OCI-LY1 (cell line): ENCODE data around the gene FAM120A.

Source experiments
- H2AFZ ChIP-seq: fragments of 200-600 bp; sonication (generic), shearing (Covaris generic); 2 replicates; pipeline ENCODE4 v1.6.0; 2014; ENCODE audit warnings: antibody characterized with exemption, mild to moderate bottlenecking, low read length
- H3F3A ChIP-seq: fragments of 200-600 bp; sonication (generic), shearing (Covaris generic); 2 replicates; pipeline ENCODE4 v1.6.0; 2014; ENCODE audit warnings: mild to moderate bottlenecking, antibody characterized with exemption, low read length, moderate library complexity; ENCODE audit not compliant: insufficient read depth
- H3K27ac ChIP-seq: fragments of 200-600 bp; sonication (generic); 2 replicates; pipeline ENCODE4 v1.5.1; 2014; ENCODE audit warnings: low read length, mixed run types, mild to moderate bottlenecking, low read depth; ENCODE audit not compliant: poor library complexity, severe bottlenecking
- H3K27me3 ChIP-seq: fragments of 200-600 bp; sonication (generic); 2 replicates; pipeline ENCODE4 v1.6.0; 2014; ENCODE audit warnings: antibody characterized with exemption, mild to moderate bottlenecking, low read length, moderate library complexity; ENCODE audit not compliant: insufficient read depth
- H3K36me3 ChIP-seq: fragments of 200-600 bp; sonication (generic); 2 replicates; pipeline ENCODE4 v1.6.1; 2014; ENCODE audit warnings: mild to moderate bottlenecking, antibody characterized with exemption, low read length, moderate library complexity, mixed read lengths; ENCODE audit not compliant: insufficient read depth
- H3K4me1 ChIP-seq: fragments of 200-600 bp; sonication (generic); 2 replicates; pipeline ENCODE4 v1.5.1; 2014; ENCODE audit warnings: mild to moderate bottlenecking, low read length, moderate library complexity; ENCODE audit not compliant: insufficient read depth, severe bottlenecking
- H3K4me2 ChIP-seq: fragments of 200-600 bp; sonication (generic), shearing (Covaris generic); 2 replicates; pipeline ENCODE4 v1.6.1; 2014; ENCODE audit warnings: low read length
- H3K4me3 ChIP-seq: fragments of 200-600 bp; sonication (generic); 2 replicates; pipeline ENCODE4 v1.5.1; 2014; ENCODE audit warnings: low read length, low read depth, mild to moderate bottlenecking, mixed read lengths; ENCODE audit not compliant: poor library complexity, severe bottlenecking
- H3K79me2 ChIP-seq: fragments of 200-600 bp; shearing (Covaris generic); 2 replicates; pipeline ENCODE4 v1.6.1; 2016; ENCODE audit warnings: mixed run types, low read length, mixed read lengths; ENCODE audit not compliant: insufficient read depth
- H3K9ac ChIP-seq: fragments of 200-600 bp; sonication (generic), shearing (Covaris generic); 2 replicates; pipeline ENCODE4 v1.6.1; 2014; ENCODE audit warnings: mild to moderate bottlenecking, low read length, mixed read lengths
- H3K9me2 ChIP-seq: fragments of 200-600 bp; sonication (generic), shearing (Covaris generic); 2 replicates; pipeline ENCODE4 v1.6.1; 2014; ENCODE audit warnings: low read depth, mild to moderate bottlenecking, low read length, mixed read lengths
- H3K9me3 ChIP-seq: fragments of 200-600 bp; shearing (Covaris generic); 2 replicates; pipeline ENCODE4 v1.6.1; 2014; ENCODE audit warnings: low read length, mixed read lengths
- H4K20me1 ChIP-seq: fragments of 200-600 bp; sonication (generic), shearing (Covaris generic); 2 replicates; pipeline ENCODE4 v1.6.0; 2016; ENCODE audit warnings: mild to moderate bottlenecking, low read length; ENCODE audit not compliant: insufficient read depth
- EZH2 ChIP-seq: fragments of 200-600 bp; sonication (generic), shearing (Covaris generic); IDR thresholded peaks from 2 replicates; pipeline ENCODE4 v1.8.0; 2017; ENCODE audit warnings: borderline replicate concordance, mixed run types, mild to moderate bottlenecking, antibody characterized with exemption, low read length, moderate library complexity, mixed read lengths
- TF ChIP-seq, protein P1 (sequence below): fragments of 200-600 bp; sonication (generic), shearing (Covaris generic); IDR thresholded peaks from 2 replicates; pipeline ENCODE4 v1.5.1; 2017; ENCODE audit warnings: mild to moderate bottlenecking, antibody characterized with exemption, low read length, moderate library complexity, mixed read lengths

Gene FAM120A

DNA sequence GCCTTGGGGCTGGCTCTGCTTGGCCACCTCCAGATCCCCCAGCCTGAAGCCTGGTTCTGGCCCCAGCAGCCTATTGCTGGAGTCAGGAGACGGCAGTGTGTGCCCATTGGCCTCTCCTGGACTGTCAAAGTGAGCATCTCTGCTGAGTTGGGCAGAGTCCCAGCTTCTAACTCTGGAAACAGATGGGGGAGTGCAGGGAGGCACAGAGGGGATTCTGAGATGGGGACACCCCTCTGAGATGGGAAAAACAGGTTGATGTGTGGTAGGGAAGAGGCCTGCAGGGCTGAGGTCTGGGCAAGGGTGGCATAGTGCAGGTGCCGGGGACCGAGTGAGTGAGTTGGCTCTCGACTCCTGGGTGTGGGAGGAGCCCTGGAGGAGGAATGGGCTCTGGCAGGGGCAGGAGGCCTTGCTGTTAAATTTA lies 152.4 kb downstream of the FAM120A start:
- TF ChIP-seq, protein P1, sequence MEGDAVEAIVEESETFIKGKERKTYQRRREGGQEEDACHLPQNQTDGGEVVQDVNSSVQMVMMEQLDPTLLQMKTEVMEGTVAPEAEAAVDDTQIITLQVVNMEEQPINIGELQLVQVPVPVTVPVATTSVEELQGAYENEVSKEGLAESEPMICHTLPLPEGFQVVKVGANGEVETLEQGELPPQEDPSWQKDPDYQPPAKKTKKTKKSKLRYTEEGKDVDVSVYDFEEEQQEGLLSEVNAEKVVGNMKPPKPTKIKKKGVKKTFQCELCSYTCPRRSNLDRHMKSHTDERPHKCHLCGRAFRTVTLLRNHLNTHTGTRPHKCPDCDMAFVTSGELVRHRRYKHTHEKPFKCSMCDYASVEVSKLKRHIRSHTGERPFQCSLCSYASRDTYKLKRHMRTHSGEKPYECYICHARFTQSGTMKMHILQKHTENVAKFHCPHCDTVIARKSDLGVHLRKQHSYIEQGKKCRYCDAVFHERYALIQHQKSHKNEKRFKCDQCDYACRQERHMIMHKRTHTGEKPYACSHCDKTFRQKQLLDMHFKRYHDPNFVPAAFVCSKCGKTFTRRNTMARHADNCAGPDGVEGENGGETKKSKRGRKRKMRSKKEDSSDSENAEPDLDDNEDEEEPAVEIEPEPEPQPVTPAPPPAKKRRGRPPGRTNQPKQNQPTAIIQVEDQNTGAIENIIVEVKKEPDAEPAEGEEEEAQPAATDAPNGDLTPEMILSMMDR: no peak
- TF ChIP-seq EZH2: no peak
- Histone ChIP-seq H4K20me1 (no peaks in the 10 kb centered on the region), H3K79me2 (no peaks in the 10 kb centered on the region), H3K9me3 (no peaks in the 10 kb centered on the region), H3K27ac (no peak overlapping the region), H3K4me2 (no peak overlapping the region), H3F3A (no peaks in the 10 kb centered on the region), H2AFZ (no peak overlapping the region), H3K4me3 (no peak overlapping the region), H3K4me1 (peaks cover 8% of the 10 kb centered on the region), H3K36me3 (no peaks in the 10 kb centered on the region), H3K9ac (no peak overlapping the region), H3K9me2 (no peaks in the 10 kb centered on the region), H3K27me3 (no peaks in the 10 kb centered on the region)

GRCh38 chr9:93606187-93606586 lies 154.7 kb downstream of the FAM120A start:
- no peaks in the 10 kb centered on the region for H3K9me2 ChIP-seq
- H3K79me2 ChIP-seq: no peaks in the 10 kb centered on the region
- no peak overlapping the region for H3K9ac ChIP-seq
- H3F3A ChIP-seq: no peaks in the 10 kb centered on the region
- H3K27ac ChIP-seq: no peak overlapping the region
- TF ChIP-seq EZH2: no peak
- TF ChIP-seq, protein P1: no peak
- no peaks in the 10 kb centered on the region for H3K4me1 ChIP-seq
- no peaks in the 10 kb centered on the region for H3K27me3 ChIP-seq
- H4K20me1 ChIP-seq: no peaks in the 10 kb centered on the region
- H2AFZ ChIP-seq: no peak overlapping the region
- peaks cover 8% of the 10 kb centered on the region; the same call in 1 of the 2 replicates for H3K9me3 ChIP-seq
- no peak overlapping the region for H3K4me3 ChIP-seq
- H3K36me3 ChIP-seq: no peaks in the 10 kb centered on the region; the same call in 1 of the 2 replicates
- no peak overlapping the region for H3K4me2 ChIP-seq

DNA sequence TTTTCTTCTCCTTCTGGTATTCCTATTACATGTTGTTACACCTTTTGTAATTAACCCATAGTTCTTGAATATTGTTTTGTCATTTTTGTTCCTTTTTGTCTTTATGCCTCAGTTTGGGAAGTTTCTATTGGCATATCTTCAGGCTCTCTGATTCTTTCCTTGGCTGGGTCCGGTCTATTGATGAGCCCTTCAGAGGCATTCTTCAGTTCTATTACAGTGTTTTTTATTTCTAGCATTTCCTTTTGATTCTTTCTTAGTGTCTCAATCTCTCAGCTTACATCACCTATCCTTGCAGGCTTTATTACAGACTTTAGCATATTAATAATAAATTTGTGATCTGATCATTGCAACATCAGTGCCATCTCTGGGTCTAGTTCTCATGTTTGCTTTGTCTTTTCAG lies 158.7 kb downstream of the FAM120A start:
- peaks cover 8% of the 10 kb centered on the region; the same call in 1 of the 2 replicates for H3K9me3 ChIP-seq
- H2AFZ ChIP-seq: no peak overlapping the region
- H3K36me3 ChIP-seq: no peaks in the 10 kb centered on the region; the same call in 1 of the 2 replicates
- no peak overlapping the region for H3K4me2 ChIP-seq
- no peak for TF ChIP-seq EZH2
- TF ChIP-seq, protein P1: no peak
- H3K9ac ChIP-seq: no peak overlapping the region
- no peaks in the 10 kb centered on the region for H3K9me2 ChIP-seq
- no peak overlapping the region for H3K4me3 ChIP-seq
- H4K20me1 ChIP-seq: no peaks in the 10 kb centered on the region
- H3F3A ChIP-seq: no peaks in the 10 kb centered on the region
- no peaks in the 10 kb centered on the region for H3K79me2 ChIP-seq
- H3K4me1 ChIP-seq: peaks cover 7% of the 10 kb centered on the region
- no peaks in the 10 kb centered on the region for H3K27me3 ChIP-seq
- no peak overlapping the region for H3K27ac ChIP-seq
